Panc1 (cell line): ENCODE results near the gene NOP14.

Source experiments
- CTCF ChIP-seq: fragments of 450-650 bp; IDR thresholded peaks from 2 replicates; pipeline ENCODE4 v1.5.1; 2017; ENCODE audit warnings: mild to moderate bottlenecking
- POLR2AphosphoS5 ChIP-seq: IDR thresholded peaks from 2 replicates; pipeline ENCODE4 v1.6.1; 2012; ENCODE audit warnings: mild to moderate bottlenecking, low read depth, low read length, moderate library complexity
- REST ChIP-seq, 2 experiments: IDR thresholded peaks; 2 replicates each; pipeline ENCODE4 v1.6.1; 2011 to 2012; ENCODE audit warnings: low read depth in 2 of 2, control low read depth in 1 of 2, low read length in 1 of 2, mild to moderate bottlenecking in 1 of 2, moderate library complexity in 1 of 2; ENCODE audit not compliant: insufficient read depth in 1 of 2
- SIN3A ChIP-seq: IDR thresholded peaks from 2 replicates; pipeline ENCODE4 v1.6.1; 2012; ENCODE audit warnings: low read depth, mild to moderate bottlenecking, low read length, moderate library complexity, borderline replicate concordance; ENCODE audit not compliant: insufficient read depth

DNA sequence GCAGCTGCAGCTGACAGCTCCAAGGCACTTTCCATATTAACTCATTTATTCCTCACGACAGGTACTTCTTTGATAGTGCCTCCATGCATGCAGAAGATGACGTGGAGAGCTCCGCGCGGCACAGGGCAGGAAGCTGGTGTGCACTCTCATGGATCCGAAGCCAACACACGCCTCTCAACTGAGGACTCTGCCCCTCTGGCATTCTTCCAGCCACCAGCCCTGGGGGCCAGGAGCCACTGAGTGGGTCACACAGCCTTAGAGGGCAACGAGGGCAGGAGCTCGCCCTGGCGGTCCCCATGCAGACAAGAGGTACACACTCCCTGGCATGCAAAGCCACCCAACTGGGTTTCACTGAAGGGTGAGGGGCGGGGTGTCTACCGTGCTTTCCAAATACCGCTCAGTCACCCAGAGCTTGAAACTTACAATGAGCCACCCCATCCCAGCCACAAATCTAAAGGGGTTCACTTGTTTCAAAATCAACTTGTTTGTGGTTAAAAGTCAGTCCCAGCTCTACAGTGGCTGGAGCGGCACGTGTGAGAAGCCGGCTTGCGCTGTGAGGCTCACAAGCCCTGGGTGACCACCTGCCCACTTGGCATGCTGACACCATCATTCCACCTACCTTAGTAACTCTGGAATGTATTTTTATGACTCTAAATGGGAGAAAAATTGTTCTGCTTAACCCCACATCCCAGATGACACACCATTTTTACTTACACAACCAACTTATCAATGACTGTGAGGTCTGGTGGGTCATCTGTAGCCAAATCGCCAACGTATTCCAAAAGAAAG, 16.2 kb downstream of the NOP14 start:
- TF ChIP-seq CTCF, result no peak
- no peak for TF ChIP-seq SIN3A
- no peak for TF ChIP-seq REST (IDR thresholded peaks at IDR 0.05; ENCODE audit: insufficient read depth in 1 of 2, low read depth in 2 of 2, low read length in 1 of 2)
- no peak for TF ChIP-seq POLR2AphosphoS5
